Astrocyte (in vitro differentiated cells and primary cell): ENCODE results near the gene C10orf53. TPM values are rescaled to one million over a fixed set of nuclear protein-coding genes. Genes with fewer than 3 reads are reported as not detected.

Experiments
- DNase-seq: peaks from one replicate; pipeline ENCODE4 v3.0.0-alpha.2; 2010; ENCODE audit warnings: low read depth
- FAIRE-seq: peaks from 2 replicates; lab custom pipeline; 2011; peaks lifted over from hg19 to GRCh38; lab: Jason Lieb, UNC
- H2AFZ ChIP-seq: 2 replicates; pipeline ENCODE4 v1.6.0; 2012; ENCODE audit warnings: low read depth, low read length, inconsistent platforms
- H3K27ac ChIP-seq: 2 replicates; pipeline ENCODE4 v1.5.1; 2011; ENCODE audit warnings: low read depth, low read length, inconsistent platforms
- H3K27me3 ChIP-seq: 2 replicates; pipeline ENCODE4 v1.6.0; 2011; ENCODE audit warnings: low read length, inconsistent platforms; ENCODE audit not compliant: insufficient read depth
- H3K36me3 ChIP-seq: 2 replicates; pipeline ENCODE4 v1.5.1; 2011; ENCODE audit warnings: low read length, inconsistent platforms; ENCODE audit not compliant: insufficient read depth
- H3K4me1 ChIP-seq: 2 replicates; pipeline ENCODE4 v1.5.1; 2011; ENCODE audit warnings: low read length, inconsistent platforms; ENCODE audit not compliant: insufficient read depth
- H3K4me2 ChIP-seq: 2 replicates; pipeline ENCODE4 v1.6.0; 2012; ENCODE audit warnings: low read length, inconsistent platforms
- H3K4me3 ChIP-seq: 2 replicates; pipeline ENCODE4 v1.5.1; 2011; ENCODE audit warnings: low read depth, mild to moderate bottlenecking, low read length, inconsistent platforms; ENCODE audit not compliant: insufficient read depth
- H3K79me2 ChIP-seq: 2 replicates; pipeline ENCODE4 v1.6.0; 2012; ENCODE audit warnings: mild to moderate bottlenecking, low read length, inconsistent platforms; ENCODE audit not compliant: insufficient read depth
- H3K9ac ChIP-seq: 2 replicates; pipeline ENCODE4 v1.6.0; 2012; ENCODE audit warnings: mild to moderate bottlenecking, low read length, inconsistent platforms
- H3K9me3 ChIP-seq: 2 replicates; pipeline ENCODE4 v1.5.1; 2012; ENCODE audit warnings: low read depth, mild to moderate bottlenecking, low read length, inconsistent platforms; ENCODE audit not compliant: insufficient read depth
- H4K20me1 ChIP-seq: 2 replicates; pipeline ENCODE4 v1.6.0; 2012; ENCODE audit warnings: low read length, inconsistent platforms; ENCODE audit not compliant: insufficient read depth
- H3K27ac Mint-ChIP-seq: one replicate; pipeline ENCODE4 v1.8.0; 2021; ENCODE audit warnings: mild to moderate bottlenecking, mixed read lengths; ENCODE audit not compliant: unreplicated experiment
- H3K27me3 Mint-ChIP-seq: one replicate; pipeline ENCODE4 v1.8.0; 2021; ENCODE audit warnings: low read depth, mixed read lengths; ENCODE audit not compliant: unreplicated experiment
- H3K36me3 Mint-ChIP-seq: one replicate; pipeline ENCODE4 v1.8.0; 2021; ENCODE audit warnings: low read depth, mixed read lengths; ENCODE audit not compliant: unreplicated experiment
- H3K4me1 Mint-ChIP-seq: one replicate; pipeline ENCODE4 v1.8.0; 2021; ENCODE audit warnings: low read depth, mixed read lengths; ENCODE audit not compliant: unreplicated experiment
- H3K4me3 Mint-ChIP-seq: one replicate; pipeline ENCODE4 v1.8.0; 2021; ENCODE audit warnings: mild to moderate bottlenecking, moderate library complexity, mixed read lengths; ENCODE audit not compliant: unreplicated experiment
- H3K9me3 Mint-ChIP-seq: one replicate; pipeline ENCODE4 v1.8.0; 2021; ENCODE audit warnings: mild to moderate bottlenecking, mixed read lengths; ENCODE audit not compliant: unreplicated experiment
- CTCF ChIP-seq: IDR thresholded peaks from 2 replicates; pipeline ENCODE4 v1.5.1; 2011; ENCODE audit warnings: low read depth, mild to moderate bottlenecking, inconsistent platforms, low read length, moderate library complexity; ENCODE audit not compliant: insufficient read depth
- EZH2 ChIP-seq: IDR thresholded peaks from 2 replicates; pipeline ENCODE4 v1.6.1; 2012; ENCODE audit warnings: mild to moderate bottlenecking, low read length, inconsistent platforms; ENCODE audit not compliant: insufficient read depth
- total RNA-seq: library from RNA; stranded (reverse); gene quantifications from 2 replicates; pipeline ENCODE4 v1.2.1, GENCODE V29; 2021

C10orf53 gene
- total RNA-seq, 1 donor from 2014 or later = not detected

- Histone ChIP-seq H3K4me3 (no peak overlapping the region), H3K9ac (no peak overlapping the region), H3K27me3 (peaks cover 3% of the 10 kb centered on the region), H3K36me3 (no peaks in the 10 kb centered on the region), H3K4me1 (no peaks in the 10 kb centered on the region), H3K79me2 (no peaks in the 10 kb centered on the region), H3K27ac (no peak overlapping the region), H3K9me3 (no peaks in the 10 kb centered on the region), H3K4me2 (peak overlapping the region; percentile 16), H2AFZ (no peak overlapping the region), H4K20me1 (no peaks in the 10 kb centered on the region)
- DNase-seq = no peak
- no peak for TF ChIP-seq CTCF
- no peak for TF ChIP-seq EZH2
- Mint-ChIP-seq H3K9me3 (peaks cover 4% of the 10 kb centered on the region), H3K36me3 (peaks cover 2% of the 10 kb centered on the region), H3K27me3 (peaks cover 68% of the 10 kb centered on the region), H3K4me1 (no peaks in the 10 kb centered on the region), H3K27ac (no peak overlapping the region), H3K4me3 (no peak overlapping the region)
- FAIRE-seq = no peak
Measured at GRCh38 chr10:49649294-49649693, 30.2 kb upstream of the C10orf53 start.

GRCh38 chr10:49649936-49650723, 29.3 kb upstream of the C10orf53 start:
- H3K4me3 Mint-ChIP-seq = no peak overlapping the region
- Histone ChIP-seq H3K9me3 (no peaks in the 10 kb centered on the region), H3K79me2 (no peaks in the 10 kb centered on the region), H3K36me3 (no peaks in the 10 kb centered on the region), H3K27ac (no peak overlapping the region), H3K27me3 (peaks cover 3% of the 10 kb centered on the region), H2AFZ (no peak overlapping the region), H3K9ac (no peak overlapping the region), H4K20me1 (no peaks in the 10 kb centered on the region), H3K4me1 (no peaks in the 10 kb centered on the region), H3K4me2 (no peak overlapping the region), H3K4me3 (no peak overlapping the region)
- no peaks in the 10 kb centered on the region for H3K4me1 Mint-ChIP-seq
- H3K36me3 Mint-ChIP-seq = peaks cover 2% of the 10 kb centered on the region
- no peaks in the 10 kb centered on the region for H3K9me3 Mint-ChIP-seq
- DNase-seq = no peak
- H3K27me3 Mint-ChIP-seq = peaks cover 61% of the 10 kb centered on the region
- H3K27ac Mint-ChIP-seq = no peak overlapping the region
- no peak for FAIRE-seq
- TF ChIP-seq EZH2 (no peak), CTCF (no peak)

GRCh38 chr10:49650724-49651034, 28.8 kb upstream of the C10orf53 start:
- Histone ChIP-seq H3K9ac (no peak overlapping the region), H4K20me1 (no peaks in the 10 kb centered on the region), H3K27ac (no peak overlapping the region), H3K36me3 (no peaks in the 10 kb centered on the region), H3K4me3 (no peak overlapping the region), H3K9me3 (no peaks in the 10 kb centered on the region), H3K4me1 (no peaks in the 10 kb centered on the region), H3K27me3 (peaks cover 3% of the 10 kb centered on the region), H3K4me2 (no peak overlapping the region), H3K79me2 (no peaks in the 10 kb centered on the region), H2AFZ (no peak overlapping the region)
- Mint-ChIP-seq H3K27ac (no peak overlapping the region), H3K9me3 (no peaks in the 10 kb centered on the region), H3K4me3 (no peak overlapping the region), H3K27me3 (peaks cover 56% of the 10 kb centered on the region), H3K36me3 (peaks cover 2% of the 10 kb centered on the region), H3K4me1 (no peaks in the 10 kb centered on the region)
- DNase-seq (no peak), FAIRE-seq (no peak)
- TF ChIP-seq CTCF (no peak), EZH2 (no peak)
